HEK293 (cell line): Measurements from ENCODE around the gene ZKSCAN1.

ENCODE experiments used
- CTCF ChIA-PET: fragments of 350-600 bp; formaldehyde crosslinking; extraction: SDS; loops from one replicate; lab custom pipeline; 2021; ENCODE audit warnings: antibody characterized with exemption; lab: Yijun Ruan, JAX
- POLR2A ChIA-PET: fragments of 300-600 bp; formaldehyde crosslinking; extraction: SDS; loops from one replicate; lab custom pipeline; 2020; ENCODE audit warnings: antibody characterized with exemption, inconsistent platforms; lab: Yijun Ruan, JAX
- H3K27ac ChIP-seq: fragments of 200-500 bp; sonication (Bioruptor generic); 2 replicates; pipeline ENCODE4 v1.5.1; 2014; ENCODE audit warnings: low read depth, low read length, control low read depth, inconsistent platforms; ENCODE audit errors: extremely low read depth
- H3K36me3 ChIP-seq, 2 experiments: fragments of 200-500 bp in 1 of 2; sonication (Bioruptor generic) in 1 of 2; 1 replicate in 1 of 2; 2 replicates in 1 of 2; pipeline ENCODE4 v1.5.1; 2014 to 2017; ENCODE audit warnings: inconsistent platforms in 2 of 2, low read length in 2 of 2; ENCODE audit not compliant: control insufficient read depth in 2 of 2, insufficient read depth in 1 of 2
- H3K4me1 ChIP-seq: fragments of 200-500 bp; sonication (Bioruptor generic); 2 replicates; pipeline ENCODE4 v1.5.1; 2014; ENCODE audit warnings: mild to moderate bottlenecking, low read length, inconsistent platforms; ENCODE audit not compliant: control insufficient read depth, insufficient read depth
- H3K4me3 ChIP-seq: 2 replicates; pipeline ENCODE4 v1.5.1; 2011; ENCODE audit warnings: low read depth, mild to moderate bottlenecking, control low read depth, low read length, moderate library complexity
- H3K9me3 ChIP-seq: fragments of 200-500 bp; sonication (Bioruptor generic); 2 replicates; pipeline ENCODE4 v1.5.1; 2014; ENCODE audit warnings: low read depth, low read length, inconsistent platforms; ENCODE audit not compliant: control insufficient read depth, insufficient read depth
- BCL11A ChIP-seq: fragments of 450-650 bp; formaldehyde crosslinking; IDR thresholded peaks from 2 replicates; pipeline ENCODE4 v1.5.1; 2016; ENCODE audit warnings: low read depth, missing biosample characterization, missing genetic modification characterization
- BCL6B ChIP-seq: fragments of 450-650 bp; formaldehyde crosslinking; IDR thresholded peaks from 2 replicates; pipeline ENCODE4 v1.5.1; 2017; ENCODE audit warnings: missing biosample characterization, missing genetic modification characterization
- MZF1 ChIP-seq: fragments of 450-650 bp; formaldehyde crosslinking; IDR thresholded peaks from 2 replicates; pipeline ENCODE4 v1.5.1; 2017; ENCODE audit warnings: missing biosample characterization, missing genetic modification characterization, borderline replicate concordance
- PRDM6 ChIP-seq: fragments of 450-650 bp; formaldehyde crosslinking; IDR thresholded peaks from 2 replicates; pipeline ENCODE4 v1.5.1; 2017; ENCODE audit warnings: missing biosample characterization, missing genetic modification characterization
- SP2 ChIP-seq: fragments of 450-650 bp; formaldehyde crosslinking; IDR thresholded peaks from 2 replicates; pipeline ENCODE4 v1.5.1; 2016; ENCODE audit warnings: missing biosample characterization, missing genetic modification characterization
- ZBTB21 ChIP-seq: fragments of 450-650 bp; formaldehyde crosslinking; IDR thresholded peaks from 2 replicates; pipeline ENCODE4 v1.5.1; 2017; ENCODE audit warnings: missing biosample characterization, missing genetic modification characterization
- ZBTB48 ChIP-seq: fragments of 450-650 bp; formaldehyde crosslinking; IDR thresholded peaks from 2 replicates; pipeline ENCODE4 v1.5.1; 2016; ENCODE audit warnings: missing biosample characterization, missing genetic modification characterization
- ZBTB7A ChIP-seq: fragments of 450-650 bp; formaldehyde crosslinking; IDR thresholded peaks from 2 replicates; pipeline ENCODE4 v1.5.1; 2016; ENCODE audit warnings: low read depth, missing biosample characterization, missing genetic modification characterization
- ZBTB8A ChIP-seq: fragments of 450-650 bp; formaldehyde crosslinking; IDR thresholded peaks from 2 replicates; pipeline ENCODE4 v1.5.1; 2016; ENCODE audit warnings: missing biosample characterization, missing genetic modification characterization
- ZEB2 ChIP-seq: fragments of 450-650 bp; formaldehyde crosslinking; IDR thresholded peaks from 2 replicates; pipeline ENCODE4 v1.5.1; 2016; ENCODE audit warnings: missing biosample characterization, missing genetic modification characterization
- ZFP37 ChIP-seq: fragments of 450-650 bp; formaldehyde crosslinking; IDR thresholded peaks from 2 replicates; pipeline ENCODE4 v1.5.1; 2016; ENCODE audit warnings: missing biosample characterization, missing genetic modification characterization
- ZNF114 ChIP-seq: fragments of 450-650 bp; formaldehyde crosslinking; IDR thresholded peaks from 2 replicates; pipeline ENCODE4 v1.5.0; 2017; ENCODE audit warnings: missing biosample characterization, missing genetic modification characterization
- ZNF146 ChIP-seq: fragments of 450-650 bp; formaldehyde crosslinking; IDR thresholded peaks from 2 replicates; pipeline ENCODE4 v1.5.1; 2016; ENCODE audit warnings: missing biosample characterization, missing genetic modification characterization
- ZNF157 ChIP-seq: fragments of 450-650 bp; formaldehyde crosslinking; IDR thresholded peaks from 2 replicates; pipeline ENCODE4 v1.5.1; 2016; ENCODE audit warnings: missing biosample characterization, missing genetic modification characterization
- ZNF24 ChIP-seq: fragments of 450-650 bp; formaldehyde crosslinking; IDR thresholded peaks from 2 replicates; pipeline ENCODE4 v1.5.1; 2016; ENCODE audit warnings: missing biosample characterization, missing genetic modification characterization
- ZNF292 ChIP-seq: fragments of 450-650 bp; formaldehyde crosslinking; IDR thresholded peaks from 2 replicates; pipeline ENCODE4 v1.5.1; 2016; ENCODE audit warnings: low read depth, missing biosample characterization, missing genetic modification characterization, borderline replicate concordance
- ZNF510 ChIP-seq: fragments of 450-650 bp; formaldehyde crosslinking; IDR thresholded peaks from 2 replicates; pipeline ENCODE4 v1.5.1; 2018; ENCODE audit warnings: mild to moderate bottlenecking, missing genetic modification characterization, missing biosample characterization; ENCODE audit not compliant: insufficient replicate concordance
- ZNF544 ChIP-seq: fragments of 450-650 bp; formaldehyde crosslinking; IDR thresholded peaks from 2 replicates; pipeline ENCODE4 v1.5.0; 2017; ENCODE audit warnings: missing biosample characterization, missing genetic modification characterization
- ZNF549 ChIP-seq: fragments of 450-650 bp; IDR thresholded peaks from 2 replicates; pipeline ENCODE4 v1.5.1; 2018; ENCODE audit warnings: missing biosample characterization, missing genetic modification characterization, mild to moderate bottlenecking, inconsistent platforms, moderate library complexity
- ZNF571 ChIP-seq: fragments of 450-650 bp; formaldehyde crosslinking; IDR thresholded peaks from 2 replicates; pipeline ENCODE4 v1.5.0; 2017; ENCODE audit warnings: missing biosample characterization, missing genetic modification characterization
- ZNF596 ChIP-seq: fragments of 450-650 bp; IDR thresholded peaks from 2 replicates; pipeline ENCODE4 v1.5.0; 2018; ENCODE audit warnings: missing biosample characterization, mild to moderate bottlenecking, missing genetic modification characterization, moderate library complexity
- ZNF629 ChIP-seq: fragments of 450-650 bp; formaldehyde crosslinking; IDR thresholded peaks from 2 replicates; pipeline ENCODE4 v1.5.1; 2017; ENCODE audit warnings: missing biosample characterization, missing genetic modification characterization
- ZNF785 ChIP-seq: fragments of 450-650 bp; formaldehyde crosslinking; IDR thresholded peaks from 2 replicates; pipeline ENCODE4 v1.5.1; 2016; ENCODE audit warnings: missing biosample characterization, missing genetic modification characterization
- ZSCAN16 ChIP-seq: fragments of 450-650 bp; formaldehyde crosslinking; IDR thresholded peaks from 2 replicates; pipeline ENCODE4 v1.5.1; 2016; ENCODE audit warnings: missing biosample characterization, missing genetic modification characterization
- ZSCAN18 ChIP-seq: fragments of 450-650 bp; formaldehyde crosslinking; IDR thresholded peaks from 2 replicates; pipeline ENCODE4 v1.5.1; 2016; ENCODE audit warnings: missing biosample characterization, missing genetic modification characterization
- ZSCAN4 ChIP-seq: fragments of 450-650 bp; formaldehyde crosslinking; IDR thresholded peaks from 2 replicates; pipeline ENCODE4 v1.5.1; 2017; ENCODE audit warnings: missing biosample characterization, missing genetic modification characterization

The ZKSCAN1 gene

DNA sequence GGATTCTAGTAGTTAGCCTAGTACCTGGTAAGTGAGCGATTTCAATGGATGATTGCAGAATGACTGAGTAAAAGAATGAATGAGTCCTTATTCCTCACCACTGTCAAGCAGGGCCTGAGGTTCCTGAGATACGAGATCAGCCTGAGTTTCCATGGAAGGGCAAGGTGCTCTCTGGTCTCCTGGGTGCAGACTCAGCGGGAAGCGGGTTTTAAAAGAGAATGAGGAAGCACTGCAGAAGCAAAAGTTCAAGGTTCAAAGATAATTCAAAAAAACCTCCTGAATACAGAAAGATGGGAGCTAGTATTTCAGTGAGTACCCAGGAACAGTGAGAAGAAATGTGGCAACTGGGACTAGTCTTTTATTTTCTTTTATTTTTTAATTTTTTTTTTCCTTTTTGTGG lies 61.8 kb downstream of the ZKSCAN1 start:
- H3K4me3 ChIP-seq = no peak overlapping the region
- no peaks in the 10 kb centered on the region for H3K4me1 ChIP-seq
- H3K9me3 ChIP-seq = no peaks in the 10 kb centered on the region
- CTCF ChIA-PET = no interaction called here
- no peak overlapping the region for H3K27ac ChIP-seq
- POLR2A ChIA-PET = no interaction called here
- peaks cover 36 to 77% of the 10 kb centered on the region in 2 experiments; a peak in 2 of 3 replicates for H3K36me3 ChIP-seq
- no peak for TF ChIP-seq ZNF571 (tag by site-specific recombination)
- TF ChIP-seq MZF1 (tag by site-specific recombination) = no peak
- TF ChIP-seq ZNF146 (tag by site-specific recombination) = no peak
- no peak for TF ChIP-seq ZNF157
- TF ChIP-seq ZNF24 (tag by site-specific recombination) = no peak
- no peak for TF ChIP-seq ZFP37
- TF ChIP-seq ZNF544 (tag by site-specific recombination) = no peak
- no peak for TF ChIP-seq BCL11A (tag by site-specific recombination)
- no peak for TF ChIP-seq SP2 (tag by site-specific recombination)
- no peak for TF ChIP-seq PRDM6 (tag by site-specific recombination)
- TF ChIP-seq ZNF785 (tag by site-specific recombination) = no peak
- no peak for TF ChIP-seq ZBTB48 (tag by site-specific recombination)
- no peak for TF ChIP-seq ZNF292
- no peak for TF ChIP-seq ZBTB8A (tag by site-specific recombination)
- no peak for TF ChIP-seq ZBTB7A (tag by site-specific recombination)
- no peak for TF ChIP-seq ZNF629
- TF ChIP-seq, all 188 proteins: peak for 0

GRCh38 chr7:100079024-100079560 lies 63.7 kb downstream of the ZKSCAN1 start:
- TF ChIP-seq BCL11A (tag by site-specific recombination) = no peak
- TF ChIP-seq ZBTB8A (tag by site-specific recombination) = no peak
- no peak for TF ChIP-seq ZSCAN18 (tag by site-specific recombination)
- TF ChIP-seq ZSCAN16 = no peak
- TF ChIP-seq ZNF114 (tag by site-specific recombination) = no peak
- TF ChIP-seq ZBTB21 (tag by site-specific recombination) = no peak
- no peak for TF ChIP-seq ZNF549
- no peak for TF ChIP-seq ZNF596 (tag by site-specific recombination)
- TF ChIP-seq ZEB2 (tag by site-specific recombination) = no peak
- no peak for TF ChIP-seq BCL6B (tag by site-specific recombination)
- no peak for TF ChIP-seq ZNF510
- TF ChIP-seq ZSCAN4 (tag by site-specific recombination) = no peak
- TF ChIP-seq, all 188 proteins: peak for 0
- POLR2A ChIA-PET = interaction anchor here (0.6 to 1.6 kb wide), 3 partner anchors 9 to 427 kb away, joined by 3 to 4 read pairs (median 3); no protein-coding TSS in a partner anchor
- no peaks in the 10 kb centered on the region for H3K4me1 ChIP-seq
- no peak overlapping the region for H3K27ac ChIP-seq
- H3K4me3 ChIP-seq = no peak overlapping the region
- CTCF ChIA-PET = no interaction called here
- H3K9me3 ChIP-seq = no peaks in the 10 kb centered on the region
- H3K36me3 ChIP-seq = peaks cover 25 to 58% of the 10 kb centered on the region in 2 experiments; a peak in 2 of 3 replicates
